GM12878 (cell line): ENCODE data around the gene CXCR1. TPM values are rescaled to one million over a fixed set of nuclear protein-coding genes. Genes with fewer than 3 reads are reported as not detected.

Experiments
- ATAC-seq: fragments of 200-7000 bp; cut with Tn5 transposase; 3 replicates; pipeline ENCODE4 v1.9.1; 2020; ENCODE audit warnings: mild to moderate bottlenecking, moderate library complexity
- BruUV-seq: library from RNA; stranded (reverse); fragments of 400-500 nt; replicated peaks from 2 replicates; lab custom pipeline; 2021; lab: Mats Ljungman, UMichigan
- CTCF ChIA-PET: fragments of 300-600 bp; sonication (Branson Sonifier 250); formaldehyde crosslinking; extraction: SDS; loops from one replicate; lab custom pipeline; 2021; ENCODE audit warnings: inconsistent platforms; lab: Yijun Ruan, JAX
- POLR2A ChIA-PET: fragments of 350-600 bp; formaldehyde crosslinking; extraction: SDS; loops from one replicate; lab custom pipeline; 2021; ENCODE audit warnings: inconsistent platforms; lab: Charles Lee
- RAD21 ChIA-PET: fragments of 300-600 bp; sonication (Branson Sonifier 250); formaldehyde crosslinking; loops from one replicate; lab custom pipeline; 2023; ENCODE audit warnings: antibody characterized with exemption; ENCODE audit not compliant: unreplicated experiment; lab: Charles Lee
- SMC1A ChIA-PET: fragments of 300-600 bp; sonication (Branson Sonifier 250); formaldehyde crosslinking; loops from one replicate; lab custom pipeline; 2023; ENCODE audit not compliant: unreplicated experiment, uncharacterized antibody; lab: Charles Lee
- DNase-seq: peaks from one replicate; pipeline ENCODE4 v3.0.0-alpha.2; 2011; ENCODE audit warnings: low read depth, low spot score
- FAIRE-seq: peaks from 3 replicates; lab custom pipeline; 2011; peaks lifted over from hg19 to GRCh38; lab: Jason Lieb, UNC
- H2AFZ ChIP-seq: 2 replicates; pipeline ENCODE4 v1.6.0; 2011; ENCODE audit warnings: low read depth, low read length, control low read depth; ENCODE audit not compliant: control insufficient read depth
- H3K27ac ChIP-seq: 2 replicates; pipeline ENCODE4 v1.5.1; 2011; ENCODE audit warnings: control low read depth; ENCODE audit not compliant: control insufficient read depth, insufficient read depth
- H3K27me3 ChIP-seq, 2 experiments: replicated peaks in 1 of 2; 2 replicates each; pipeline versions ENCODE4 v1.6.0 to v1.6.1; 2011; ENCODE audit warnings: low read length in 1 of 2; ENCODE audit not compliant: control insufficient read depth in 2 of 2, insufficient read depth in 2 of 2
- H3K36me3 ChIP-seq, 2 experiments: 2 replicates each; pipeline ENCODE4 v1.5.1; 2011; ENCODE audit warnings: low read length in 1 of 2; ENCODE audit not compliant: control insufficient read depth in 2 of 2, insufficient read depth in 2 of 2
- H3K4me1 ChIP-seq: 2 replicates; pipeline ENCODE4 v1.6.1; 2011; ENCODE audit warnings: mild to moderate bottlenecking, low read length, moderate library complexity, mixed read lengths; ENCODE audit not compliant: control insufficient read depth, insufficient read depth
- H3K4me2 ChIP-seq: 2 replicates; pipeline ENCODE4 v1.6.0; 2011; ENCODE audit warnings: control low read depth; ENCODE audit not compliant: control insufficient read depth, insufficient read depth
- H3K4me3 ChIP-seq: fragments of 200-600 bp; sonication (generic); 2 replicates; pipeline ENCODE4 v1.5.1; 2016
- H3K79me2 ChIP-seq: 2 replicates; pipeline ENCODE4 v1.6.0; 2011; ENCODE audit warnings: low read length; ENCODE audit not compliant: control insufficient read depth, insufficient read depth
- H3K9ac ChIP-seq: 2 replicates; pipeline ENCODE4 v1.8.0; 2011; ENCODE audit warnings: low read length, control low read depth, mixed read lengths; ENCODE audit not compliant: control insufficient read depth, insufficient read depth
- H3K9me3 ChIP-seq: replicated peaks from 3 replicates; pipeline ENCODE4 v1.5.1; 2011; ENCODE audit warnings: mild to moderate bottlenecking, low read length; ENCODE audit not compliant: control insufficient read depth, insufficient read depth
- H4K20me1 ChIP-seq: 2 replicates; pipeline ENCODE4 v1.6.0; 2011; ENCODE audit not compliant: control insufficient read depth, insufficient read depth
- ASH2L ChIP-seq: fragments of 300-600, 200-600 bp; sonication (generic); IDR thresholded peaks from 2 replicates; pipeline ENCODE4 v1.6.1; 2017; ENCODE audit warnings: low read depth, mild to moderate bottlenecking, borderline replicate concordance
- GABPA ChIP-seq: IDR thresholded peaks from 2 replicates; pipeline ENCODE4 v1.6.1; 2014; ENCODE audit warnings: antibody characterized with exemption, low read depth, mild to moderate bottlenecking, inconsistent platforms
- IRF5 ChIP-seq: fragments of 450-650 bp; IDR thresholded peaks from 2 replicates; pipeline ENCODE4 v1.6.1; 2017; ENCODE audit warnings: borderline replicate concordance
- MEF2A ChIP-seq: IDR thresholded peaks from 2 replicates; pipeline ENCODE4 v1.6.1; 2011; ENCODE audit warnings: low read depth, mild to moderate bottlenecking, low read length, moderate library complexity; ENCODE audit not compliant: insufficient read depth
- SMAD5 ChIP-seq: IDR thresholded peaks from 2 replicates; pipeline ENCODE4 v1.6.1; 2016; ENCODE audit warnings: antibody characterized with exemption, low read depth
- ZBED1 ChIP-seq: IDR thresholded peaks from 2 replicates; pipeline ENCODE4 v1.6.1; 2016; ENCODE audit warnings: borderline replicate concordance
- WGBS: methylation state at CpG from one replicate; pipeline ENCODE4 v1.1.6; 2016; ENCODE audit warnings: low lambda C conversion rate; ENCODE audit not compliant: insufficient replicate concordance, insufficient coverage; ENCODE audit errors: missing lambda C conversion rate; 5-methylcytosine and 5-hydroxymethylcytosine counted together
- in situ Hi-C: fragments of 300-500 bp; cut with MboI; formaldehyde crosslinking; loops from 9 replicates; pipeline ENCODE4 v1.14.3; 2018; ENCODE audit warnings: mixed read lengths
- intact Hi-C: fragments of 100-400 bp; cut with micrococcal nuclease; formaldehyde crosslinking; loops from one replicate; pipeline ENCODE4 v1.14.2; 2022; ENCODE audit not compliant: unreplicated experiment
- polyA plus RNA-seq, 11 experiments: library from polyadenylated mRNA; depleted of rRNA in 4 of 11; unstranded in 6 of 11; stranded (reverse) in 5 of 11; fragments of >200 nt; fragmentation: Nextera tagmentation in 4 of 11; fragmentation: Illumina TruSeq in 1 of 11; extraction: Ambion mirVana in 4 of 11; extraction: Trizol in 1 of 11; gene quantifications; 1 replicate in 1 of 11; 2 replicates in 10 of 11; pipeline versions ENCODE4 v1.2.1 to v1.2.3, GENCODE V29; 2011 to 2016; ENCODE audit warnings: inconsistent platforms in 2 of 11, missing spikeins in 2 of 11, low read depth in 1 of 11
- total RNA-seq, 4 experiments: library from RNA; depleted of rRNA in 3 of 4; stranded (reverse); fragments of >200 nt in 3 of 4; fragmentation: Illumina TruSeq in 1 of 4; extraction: Trizol in 1 of 4; gene quantifications; 2 replicates each; pipeline versions ENCODE4 v1.2.1 to v1.2.3, GENCODE V29; 2013 to 2021

CXCR1 gene
- total and polyA plus RNA-seq, 10 of the 15 experiments (the other 5 are each of a cell fraction or from before 2014, with no cell fraction given), result not detected

GRCh38 chr2:218184331-218184730 lies 17.6 kb upstream of the CXCR1 start:
- H2AFZ ChIP-seq, result no peak overlapping the region
- SMC1A ChIA-PET, result interaction anchor here (1.3 kb wide), 2 partner anchors 16 to 91 kb away, joined by 3 to 5 read pairs; no protein-coding TSS in a partner anchor
- H4K20me1 ChIP-seq, result no peaks in the 10 kb centered on the region
- ATAC-seq, result no peak
- H3K9ac ChIP-seq, result no peak overlapping the region
- intact Hi-C loops, result loop anchor here (10.0 kb wide), 1 partner anchor 170 kb away; the partner anchor contains the start of gene CATIP
- no peaks in the 10 kb centered on the region for H3K36me3 ChIP-seq
- peaks cover 0 to 1% of the 10 kb centered on the region in 2 experiments; a peak in 3 of 4 replicates for H3K27me3 ChIP-seq
- H3K4me3 ChIP-seq, result no peak overlapping the region
- TF ChIP-seq ASH2L (no peak), GABPA (no peak), ZBED1 (no peak), IRF5 (no peak), MEF2A (no peak), SMAD5 (no peak)
- FAIRE-seq, result no peak
- no peak for DNase-seq
- H3K4me1 ChIP-seq, result no peaks in the 10 kb centered on the region
- H3K79me2 ChIP-seq, result no peaks in the 10 kb centered on the region
- in situ Hi-C loops, result no loop called here
- H3K4me2 ChIP-seq, result no peak overlapping the region
- RAD21 ChIA-PET, result interaction anchor here (2.0 kb wide), 1 partner anchor 45 kb away, joined by 6 read pairs; no protein-coding TSS in a partner anchor
- CTCF ChIA-PET, result interaction anchor here (2.1 to 3.8 kb wide), 2 partner anchors 17 to 72 kb away, joined by 10 to 22 read pairs; partner anchors contain the start of gene CXCR1
- WGBS, result 28% methylated on average over 1 of the region's 1 CpG
- POLR2A ChIA-PET, result no interaction called here
- no peak overlapping the region for H3K27ac ChIP-seq
- no TSS peak for BruUV-seq
- H3K9me3 ChIP-seq, result no peaks in the 10 kb centered on the region; the same call in 2 of the 3 replicates
